Activated CD8-positive, alpha-beta memory T cell treated with anti-CD3 and anti-CD28 coated beads for 1 hour (primary cell): Measurements from ENCODE around the gene FHIT.

Experiments
- DNase-seq, 2 donors: peaks; one replicate each; pipeline ENCODE4 v3.0.0-alpha.2; 2020; ENCODE audit warnings: low read depth in 1 of 2; ENCODE audit errors: extremely low read depth in 1 of 2

The FHIT gene

DNA sequence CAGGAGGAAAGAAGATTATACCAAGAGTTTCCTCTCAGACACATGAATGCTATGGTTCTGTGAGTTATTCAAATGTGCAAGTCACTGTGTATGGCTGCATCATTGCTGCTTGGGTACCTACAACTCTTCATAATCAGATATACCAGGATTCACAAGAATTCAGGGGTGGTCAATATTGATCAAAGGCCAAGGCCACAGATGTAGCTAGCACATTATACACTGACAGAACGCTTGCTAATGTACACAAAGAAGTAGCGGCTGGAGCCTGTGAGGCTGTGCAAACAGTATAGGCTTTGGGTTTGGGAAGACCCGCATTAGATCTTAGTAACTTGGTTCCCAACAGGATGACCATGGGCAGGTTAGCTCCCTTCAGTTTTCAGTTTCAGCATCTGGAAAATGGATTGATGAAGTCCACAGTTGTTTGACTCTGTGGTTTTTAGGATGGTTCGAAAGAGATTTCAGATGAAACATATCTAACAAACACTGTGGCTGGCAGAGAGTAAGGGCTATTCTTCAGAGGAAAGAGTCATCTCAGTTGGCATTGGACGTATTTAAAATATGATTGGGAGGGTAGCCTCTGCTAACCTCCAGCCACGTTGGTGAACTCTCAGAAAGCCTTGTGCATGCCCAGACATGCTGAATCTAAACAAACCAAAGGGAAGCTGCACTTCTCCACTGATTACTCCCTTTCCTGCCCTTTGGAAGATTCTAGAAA lies 1452.7 kb downstream of the FHIT start:
- DNase-seq = no peak

DNA sequence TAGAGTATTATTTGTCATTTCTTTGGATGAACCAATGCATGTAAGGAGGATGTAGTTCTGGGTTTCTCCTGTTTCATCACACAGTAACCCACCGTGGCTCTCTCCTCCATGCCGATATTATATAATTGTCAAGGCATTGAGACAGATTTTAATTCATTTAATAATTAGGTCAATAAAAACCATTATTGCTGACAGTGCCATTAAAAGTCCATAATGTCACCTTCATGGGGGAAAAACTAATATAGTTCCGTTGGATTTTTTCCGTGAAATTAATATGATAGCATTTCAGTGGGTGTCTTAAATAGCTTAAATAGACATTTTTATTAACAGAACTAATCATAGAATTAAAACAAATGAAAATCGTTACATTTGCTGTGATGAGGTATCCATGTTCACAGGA lies 1453.7 kb downstream of the FHIT start:
- no peak for DNase-seq

DNA sequence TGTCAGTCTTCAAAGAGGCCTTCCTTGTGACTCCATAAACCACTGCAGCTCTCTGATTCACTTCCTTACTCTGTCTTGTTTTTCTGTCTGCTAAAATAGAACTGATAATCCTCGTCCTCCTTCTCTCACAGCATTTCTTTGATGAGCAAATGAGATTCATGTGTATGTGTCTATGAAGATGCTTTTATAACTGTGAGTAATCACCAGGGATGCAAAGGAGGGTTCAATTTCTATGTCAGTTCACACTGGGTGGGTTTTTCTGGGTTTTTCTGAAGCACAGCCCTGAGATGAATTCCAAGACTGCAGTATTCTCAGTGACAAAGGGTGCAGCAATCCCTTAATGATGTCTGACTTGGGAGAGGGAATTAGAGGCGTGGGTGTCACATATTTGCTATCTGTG lies 1454.8 kb downstream of the FHIT start:
- no peak for DNase-seq

DNA sequence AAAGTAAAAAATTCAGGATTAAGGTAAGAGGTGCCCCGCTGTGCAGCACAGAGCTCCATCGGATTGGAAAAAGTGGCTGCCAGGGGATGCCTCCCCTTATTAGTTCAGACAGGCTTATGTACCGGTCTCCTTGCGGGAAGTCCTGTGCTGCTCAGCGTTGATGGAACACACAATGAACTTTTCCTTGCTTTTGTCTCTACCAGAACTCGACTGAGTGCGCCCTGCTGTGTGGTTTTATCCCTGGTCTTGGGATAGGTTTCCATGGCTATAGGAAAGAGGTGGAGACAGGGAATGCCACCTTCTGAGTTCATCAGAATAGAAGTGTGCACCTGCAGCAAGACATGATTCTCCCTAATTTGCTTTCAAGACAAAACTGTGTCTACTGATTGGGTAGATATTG lies 1455.5 kb downstream of the FHIT start:
- DNase-seq = no peak

- no peak for DNase-seq
These were observed 1457.3 kb downstream of the FHIT start for GRCh38 chr3:59793976-59794375.

DNA sequence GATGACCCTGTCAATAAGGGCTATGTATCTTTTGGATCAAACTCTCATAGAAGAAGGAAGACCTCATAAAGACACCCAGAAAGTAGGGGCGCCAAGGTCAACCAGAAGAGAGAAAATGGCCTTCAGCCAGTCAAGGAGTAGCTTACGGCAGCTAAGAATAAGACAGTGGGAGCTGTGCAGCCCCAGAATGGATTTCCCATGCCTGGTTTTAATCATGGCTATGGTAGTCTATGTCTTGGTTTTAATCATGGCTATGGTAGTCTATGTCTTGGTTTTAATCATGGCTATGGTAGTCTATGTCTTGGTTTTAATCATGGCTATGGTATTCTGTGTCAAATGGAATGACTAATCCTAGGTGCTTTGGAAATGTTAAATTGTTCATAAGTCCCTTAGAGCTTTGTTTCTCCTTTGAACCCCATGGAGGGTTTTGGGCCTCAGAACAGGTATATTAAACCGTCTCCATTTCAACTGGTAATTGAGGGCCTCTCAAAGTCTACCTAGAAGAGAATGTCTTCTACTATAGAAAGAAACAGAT lies 1459.4 kb downstream of the FHIT start:
- DNase-seq = no peak

- DNase-seq = no peak
These were observed 1461.0 kb downstream of the FHIT start for GRCh38 chr3:59790241-59790640.

GRCh38 chr3:59788801-59789200 lies 1462.5 kb downstream of the FHIT start:
- no peak for DNase-seq

DNA sequence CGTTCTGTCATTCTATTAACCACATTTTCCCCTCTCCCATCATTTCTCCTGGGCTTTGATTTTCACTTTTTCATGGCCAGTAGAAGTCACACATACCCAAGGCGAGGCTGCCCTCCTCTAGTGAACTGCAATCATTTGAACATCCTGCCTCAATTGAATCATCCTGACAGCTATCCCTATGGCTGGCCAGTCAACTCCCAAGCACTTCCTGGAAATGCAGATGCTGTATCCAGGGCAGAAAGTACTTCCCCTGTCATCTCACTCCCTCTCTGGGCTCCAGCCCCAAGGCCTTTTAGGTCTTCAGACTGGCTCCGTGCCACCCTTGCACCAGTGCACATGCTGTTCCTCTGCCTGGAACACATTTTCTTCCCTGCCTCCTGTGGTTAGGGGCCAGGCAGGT lies 1463.1 kb downstream of the FHIT start:
- DNase-seq = no peak

DNA sequence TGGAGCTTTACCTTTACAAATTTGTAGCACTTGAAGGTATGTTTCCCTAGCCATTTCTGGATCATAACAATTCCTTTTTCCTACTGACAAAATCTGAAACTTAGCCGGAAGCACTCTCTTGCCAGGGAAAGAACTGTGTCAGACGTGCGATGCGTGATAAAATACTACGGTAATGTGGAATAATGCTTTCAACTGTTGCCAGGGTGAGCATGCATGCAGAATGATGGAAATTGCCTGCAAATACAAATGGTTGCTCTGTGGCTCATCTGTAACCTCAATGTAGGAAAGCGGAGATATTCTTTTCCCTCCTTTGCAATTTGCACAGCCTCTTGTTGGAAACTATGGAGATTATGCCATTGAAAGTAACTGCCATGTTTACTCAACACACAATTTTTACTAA lies 1464.9 kb downstream of the FHIT start:
- no peak for DNase-seq

DNA sequence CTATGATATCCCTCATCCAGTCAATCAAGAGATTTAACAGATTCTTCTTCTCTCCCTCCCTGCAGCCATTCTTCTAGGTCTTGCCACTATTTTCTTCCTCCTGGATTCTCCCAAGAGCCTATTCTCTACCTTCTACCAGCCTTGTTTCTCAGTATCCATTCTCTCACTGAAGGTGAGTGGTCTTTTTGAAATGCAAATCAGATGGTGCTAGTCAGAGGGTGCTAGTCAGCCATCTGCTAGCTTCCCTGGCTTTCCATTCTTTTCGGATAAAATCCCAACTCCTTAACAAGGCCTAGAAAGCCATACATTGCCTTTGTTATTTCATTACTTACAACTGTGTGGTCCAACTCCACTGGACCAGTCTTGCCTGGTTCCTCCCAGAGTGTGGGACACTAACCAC lies 1467.1 kb downstream of the FHIT start:
- no peak for DNase-seq

GRCh38 chr3:59783468-59783988 lies 1467.7 kb downstream of the FHIT start:
- no peak for DNase-seq

DNA sequence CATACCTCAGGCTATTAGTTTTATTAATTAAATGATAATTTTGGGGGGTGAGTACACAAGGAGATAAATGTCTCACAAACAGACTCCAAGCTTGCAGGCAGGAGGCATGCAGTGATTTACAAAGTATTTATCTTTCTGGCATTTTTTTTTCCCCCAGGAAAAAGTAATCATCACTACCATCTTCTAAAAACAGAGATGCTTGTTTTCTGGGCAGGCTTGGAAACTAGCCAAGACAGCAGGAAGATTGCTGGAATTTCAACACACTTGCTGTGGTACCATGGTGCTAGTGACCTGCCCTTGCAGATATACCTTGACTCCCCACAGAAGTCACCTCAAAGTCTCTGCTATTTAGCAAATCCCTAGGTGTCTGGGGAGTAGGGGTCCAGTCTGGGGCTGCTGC lies 1468.6 kb downstream of the FHIT start:
- no peak for DNase-seq

DNA sequence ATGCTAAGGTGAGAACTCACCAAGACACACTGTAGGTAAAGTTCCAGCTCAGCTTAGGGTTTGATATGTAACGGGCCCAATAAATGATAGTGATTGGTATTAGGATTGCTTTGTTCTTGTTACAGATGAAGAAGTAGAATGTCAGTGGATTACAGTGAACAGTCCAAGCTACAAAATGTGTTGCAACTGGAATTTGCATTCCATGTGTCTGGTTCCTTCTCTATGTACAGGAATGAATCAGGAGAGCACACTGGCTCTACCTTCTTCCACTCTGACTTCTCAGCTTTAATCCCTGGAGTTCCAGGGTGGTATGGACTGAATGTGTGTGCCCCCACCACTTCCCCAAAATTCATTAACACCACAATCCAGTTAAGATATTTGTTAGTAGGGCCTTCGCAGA lies 1471.0 kb downstream of the FHIT start:
- DNase-seq = no peak

DNA sequence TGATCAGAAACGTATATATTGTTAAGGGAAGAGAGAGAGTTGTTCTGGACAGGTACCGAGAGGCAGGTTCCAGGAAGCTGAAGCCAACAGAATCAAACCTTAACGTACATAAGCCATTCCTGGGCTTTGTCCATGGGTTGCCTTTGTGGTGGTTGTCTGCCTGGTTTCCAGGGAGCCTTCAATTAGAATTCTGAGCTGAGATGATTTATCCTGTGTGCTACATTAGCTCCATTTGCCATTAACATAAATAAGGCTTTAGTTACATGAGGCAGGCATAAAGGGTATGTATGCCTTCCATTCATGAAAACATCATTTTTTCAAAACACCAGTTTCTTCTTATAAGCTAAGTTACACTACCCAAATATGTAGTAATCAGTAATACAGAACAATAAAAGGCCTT lies 1472.0 kb downstream of the FHIT start:
- DNase-seq = no peak

- DNase-seq = no peak
These were observed 1473.6 kb downstream of the FHIT start for GRCh38 chr3:59777667-59778077.

DNA sequence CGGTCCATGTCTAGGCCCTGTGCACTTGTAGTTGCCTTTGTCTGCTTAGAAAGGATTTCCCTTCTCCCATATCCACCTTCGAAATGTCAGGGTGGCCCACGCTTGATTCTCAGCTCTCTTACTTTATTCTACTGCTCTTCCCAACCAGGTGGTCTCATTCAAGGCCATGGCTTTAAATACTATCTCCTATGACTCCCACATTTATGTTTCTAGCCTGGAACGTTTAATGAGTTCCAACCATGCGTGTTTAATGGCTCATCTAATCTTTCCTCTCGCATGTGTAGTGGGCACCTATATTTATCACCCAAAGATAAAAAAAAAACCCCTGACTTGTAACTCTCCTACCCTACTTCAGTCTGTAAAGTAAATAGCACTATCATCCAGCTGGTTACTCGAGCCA lies 1474.2 kb downstream of the FHIT start:
- DNase-seq = no peak

- no peak for DNase-seq
These were observed 1475.4 kb downstream of the FHIT start for GRCh38 chr3:59775761-59776325.

DNA sequence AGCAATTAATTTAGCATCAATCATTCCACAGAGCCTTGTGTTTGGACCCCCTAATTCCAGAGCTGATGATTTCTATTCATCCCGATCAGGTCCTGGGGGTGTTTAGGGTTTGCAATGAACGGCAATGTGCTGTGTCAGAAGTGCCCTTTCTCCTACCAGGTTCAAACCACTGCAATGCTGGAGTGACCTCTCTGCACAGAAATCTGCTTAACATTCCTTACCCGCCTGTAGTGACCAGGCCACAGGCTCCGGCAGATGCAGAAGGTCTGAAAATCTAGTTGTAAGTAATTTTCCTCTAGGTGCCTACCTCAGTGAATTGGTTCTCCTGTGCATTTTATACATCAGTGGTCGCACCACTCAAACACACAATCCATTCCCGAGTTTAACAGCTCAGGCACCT lies 1476.1 kb downstream of the FHIT start:
- DNase-seq = no peak

- no peak for DNase-seq
These were observed 1476.6 kb downstream of the FHIT start for GRCh38 chr3:59774634-59775033.

DNA sequence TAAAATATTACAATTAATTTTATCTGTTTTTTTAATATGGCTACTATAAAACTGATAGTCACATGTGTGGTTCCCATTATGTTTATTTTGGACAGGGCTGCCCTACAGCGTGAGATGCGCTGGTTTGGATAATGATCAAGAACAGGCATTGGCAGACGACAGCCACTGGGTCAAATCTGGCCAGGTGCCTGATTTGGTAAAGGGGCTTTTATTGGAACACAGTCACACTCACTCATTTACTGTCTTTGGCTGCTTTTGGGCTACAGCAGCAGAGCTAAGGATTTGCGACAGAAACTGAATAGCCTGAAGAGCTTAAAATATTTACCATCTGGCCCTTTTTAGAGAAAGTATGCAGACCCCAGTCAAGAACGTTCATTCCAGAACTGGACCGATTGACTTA lies 1477.3 kb downstream of the FHIT start:
- no peak for DNase-seq
